SK-N-SH treated with all-trans-retinoic acid at 6 μM for 48 hours (cell line): Measurements from ENCODE around the gene C22orf23.

Experiments
- ATAC-seq: fragments of 200-7000 bp; cut with Tn5 transposase; 3 replicates; pipeline ENCODE4 v1.9.1; 2020; ENCODE audit warnings: mild to moderate bottlenecking, moderate library complexity
- ARNTL ChIP-seq: fragments of 450-650 bp; formaldehyde crosslinking; IDR thresholded peaks from 2 replicates; pipeline ENCODE4 v1.5.0; 2020; ENCODE audit warnings: low read depth, mild to moderate bottlenecking, moderate library complexity, borderline replicate concordance
- BACH2 ChIP-seq: fragments of 250-450 bp; sonication (Bioruptor Pico); IDR thresholded peaks from 2 replicates; pipeline ENCODE4 v1.9.0; 2021; ENCODE audit warnings: mild to moderate bottlenecking, borderline replicate concordance
- CREB5 ChIP-seq: fragments of 250-450 bp; sonication (Bioruptor Pico); IDR thresholded peaks from 2 replicates; pipeline ENCODE4 v1.5.1; 2020; ENCODE audit warnings: low read depth, mild to moderate bottlenecking, moderate library complexity
- CSRNP3 ChIP-seq: fragments of 250-450 bp; sonication (Bioruptor Pico); IDR thresholded peaks from 2 replicates; pipeline ENCODE4 v1.5.1; 2021; ENCODE audit warnings: mild to moderate bottlenecking, moderate library complexity
- ESRRG ChIP-seq: fragments of 250-450 bp; sonication (Bioruptor Pico); IDR thresholded peaks from 2 replicates; pipeline ENCODE4 v1.6.1; 2021; ENCODE audit warnings: mild to moderate bottlenecking
- GLIS3 ChIP-seq: fragments of 250-450 bp; sonication (Bioruptor Pico); IDR thresholded peaks from 2 replicates; pipeline ENCODE4 v1.5.0; 2020; ENCODE audit warnings: mild to moderate bottlenecking, moderate library complexity
- ISL1 ChIP-seq: fragments of 250-450 bp; sonication (Bioruptor Pico); IDR thresholded peaks from 2 replicates; pipeline ENCODE4 v2.1.2; 2022; ENCODE audit warnings: mild to moderate bottlenecking, moderate library complexity
- OSR1 ChIP-seq: fragments of 250-450 bp; sonication (Bioruptor Pico); IDR thresholded peaks from 2 replicates; pipeline ENCODE4 v1.8.0; 2022; ENCODE audit warnings: moderate library complexity, mild to moderate bottlenecking, inconsistent platforms
- POU6F1 ChIP-seq: fragments of 250-450 bp; sonication (Bioruptor Pico); IDR thresholded peaks from 2 replicates; pipeline ENCODE4 v1.8.0; 2021; ENCODE audit warnings: low read depth, mild to moderate bottlenecking, moderate library complexity, borderline replicate concordance
- PPARA ChIP-seq: fragments of 250-450 bp; sonication (Bioruptor Pico); IDR thresholded peaks from 2 replicates; pipeline ENCODE4 v1.5.0; 2020; ENCODE audit warnings: mild to moderate bottlenecking, borderline replicate concordance
- RARB ChIP-seq: fragments of 250-450 bp; sonication (Bioruptor Pico); IDR thresholded peaks from 2 replicates; pipeline ENCODE4 v1.8.0; 2021; ENCODE audit warnings: mild to moderate bottlenecking, moderate library complexity
- SNAI2 ChIP-seq: fragments of 250-450 bp; sonication (Bioruptor Pico); IDR thresholded peaks from 2 replicates; pipeline ENCODE4 v1.5.0; 2020; ENCODE audit warnings: mild to moderate bottlenecking, moderate library complexity
- TCF4 ChIP-seq: fragments of 250-450 bp; sonication (Bioruptor Pico); IDR thresholded peaks from 2 replicates; pipeline ENCODE4 v1.8.0; 2021; ENCODE audit warnings: mild to moderate bottlenecking, moderate library complexity, borderline replicate concordance
- TOX ChIP-seq: fragments of 250-450 bp; sonication (Bioruptor Pico); IDR thresholded peaks from 2 replicates; pipeline ENCODE4 v1.8.0; 2021; ENCODE audit warnings: mild to moderate bottlenecking, moderate library complexity, borderline replicate concordance
- ZC3H10 ChIP-seq: fragments of 250-450 bp; sonication (Bioruptor Pico); IDR thresholded peaks from 2 replicates; pipeline ENCODE4 v1.5.1; 2021; ENCODE audit warnings: mild to moderate bottlenecking, moderate library complexity
- ZFP3 ChIP-seq: fragments of 250-450 bp; sonication (Bioruptor Pico); IDR thresholded peaks from 2 replicates; pipeline ENCODE4 v1.5.0; 2020; ENCODE audit warnings: mild to moderate bottlenecking, moderate library complexity
- ZFP30 ChIP-seq: fragments of 450-650 bp; formaldehyde crosslinking; IDR thresholded peaks from 2 replicates; pipeline ENCODE4 v1.5.0; 2022; ENCODE audit warnings: mild to moderate bottlenecking, moderate library complexity
- ZNF565 ChIP-seq: fragments of 450-650 bp; formaldehyde crosslinking; conservative IDR thresholded peaks from 2 replicates; pipeline ENCODE4 v1.5.0; 2020; ENCODE audit warnings: low read depth, mild to moderate bottlenecking, moderate library complexity
- ZNF70 ChIP-seq: fragments of 450-650 bp; formaldehyde crosslinking; IDR thresholded peaks from 2 replicates; pipeline ENCODE4 v1.5.0; 2020; ENCODE audit warnings: mild to moderate bottlenecking, moderate library complexity

Gene C22orf23

GRCh38 chr22:37982938-37983859 lies 29.8 kb upstream of the C22orf23 start:
- TF ChIP-seq RARB, result no peak
- TF ChIP-seq PPARA (CRISPR knock-in tag), result no peak
- no peak for TF ChIP-seq CSRNP3 (CRISPR knock-in tag)
- TF ChIP-seq OSR1, result no peak
- TF ChIP-seq SNAI2 (CRISPR knock-in tag), result no peak
- no peak for TF ChIP-seq BACH2
- TF ChIP-seq, all 23 proteins: peak for 0
- no peak for ATAC-seq

GRCh38 chr22:37982151-37982785 lies 28.9 kb upstream of the C22orf23 start:
- no peak for ATAC-seq
- no peak for TF ChIP-seq PPARA (CRISPR knock-in tag)
- no peak for TF ChIP-seq TCF4
- no peak for TF ChIP-seq ARNTL
- no peak for TF ChIP-seq BACH2
- no peak for TF ChIP-seq ZFP30
- no peak for TF ChIP-seq TOX
- TF ChIP-seq POU6F1 (CRISPR knock-in tag), result no peak
- no peak for TF ChIP-seq ZFP3 (CRISPR knock-in tag)
- no peak for TF ChIP-seq ZC3H10 (CRISPR knock-in tag)
- TF ChIP-seq OSR1, result no peak
- no peak for TF ChIP-seq RARB
- TF ChIP-seq SNAI2 (CRISPR knock-in tag), result no peak
- no peak for TF ChIP-seq CSRNP3 (CRISPR knock-in tag)
- no peak for TF ChIP-seq GLIS3 (CRISPR knock-in tag)

- ATAC-seq, result no peak
- TF ChIP-seq POU6F1 (CRISPR knock-in tag) (no peak), ZFP3 (CRISPR knock-in tag) (no peak), ZNF70 (CRISPR knock-in tag) (no peak), CREB5 (CRISPR knock-in tag) (no peak), GLIS3 (CRISPR knock-in tag) (no peak), RARB (no peak), ZNF565 (CRISPR knock-in tag) (no peak), OSR1 (no peak), BACH2 (no peak), ESRRG (no peak), ZC3H10 (CRISPR knock-in tag) (no peak), TCF4 (no peak), ARNTL (no peak), ISL1 (CRISPR knock-in tag) (no peak)
Measured at GRCh38 chr22:37981282-37982011, 28.0 kb upstream of the C22orf23 start.
